Fibroblast of lung (primary cell): ENCODE data around the gene CILP.

Experiments used
- CTCF ChIP-seq, 2 donors: IDR thresholded peaks in 1 of 2; conservative IDR thresholded peaks in 1 of 2; 1 replicate in 1 of 2; 2 replicates in 1 of 2; pipeline ENCODE4 v1.5.1; 2011 to 2012; ENCODE audit warnings: low read length in 2 of 2, control low read depth in 1 of 2, inconsistent platforms in 1 of 2, low read depth in 1 of 2, mild to moderate bottlenecking in 1 of 2
- EZH2 ChIP-seq: IDR thresholded peaks from 2 replicates; pipeline ENCODE4 v1.5.1; 2012; ENCODE audit warnings: low read length, control low read depth, mild to moderate bottlenecking; ENCODE audit errors: missing control alignments

- TF ChIP-seq CTCF (conservative IDR thresholded peaks at IDR 0.05 in 1 of 2, IDR thresholded peaks at IDR 0.05 in 1 of 2; ENCODE audit: low read depth in 1 of 2, low read length in 2 of 2) (no peak), EZH2 (no peak)
Measured at GRCh38 chr15:65221697-65222096, 10.4 kb upstream of the CILP start.
